Fibroblast of skin of scalp (primary cell): ENCODE results near the gene CX3CL1.

Experiments used
- DNase-seq: peaks from one replicate; pipeline ENCODE4 v3.0.0-alpha.2; 2013

CX3CL1 gene

DNA sequence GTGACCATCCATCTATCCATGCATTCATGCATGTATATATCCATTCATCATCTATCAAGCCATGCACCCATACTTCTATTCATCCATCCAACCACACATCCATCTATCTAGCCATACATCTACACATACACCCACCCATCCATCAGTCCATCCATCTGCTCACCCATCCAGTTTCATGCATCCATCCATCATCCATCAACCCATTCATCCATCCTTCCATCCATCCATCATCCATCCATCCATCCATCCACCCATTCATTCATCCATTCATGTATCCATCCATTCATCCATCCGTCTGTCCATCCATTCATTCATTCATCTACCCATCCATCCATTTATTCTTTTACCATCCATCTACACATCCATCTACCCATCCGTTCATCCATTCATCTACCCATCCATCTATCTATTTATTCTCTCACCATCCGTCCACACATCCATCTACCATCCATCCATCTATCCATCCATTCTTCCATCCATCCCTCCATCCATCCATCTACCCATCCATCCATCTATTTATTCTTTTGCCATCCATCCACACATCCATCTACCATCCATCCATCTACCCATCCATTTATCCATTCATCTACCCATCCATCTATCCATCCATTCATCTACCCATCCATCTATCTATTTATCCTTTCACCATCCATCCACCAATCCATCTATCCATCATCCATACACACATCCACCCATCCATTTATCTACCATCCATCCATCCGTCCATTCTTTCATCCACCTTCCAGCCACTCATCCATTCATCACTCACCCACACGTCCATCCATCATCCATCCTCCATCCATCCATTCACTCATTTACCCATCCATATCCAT lies 35.4 kb downstream of the CX3CL1 start:
- no peak for DNase-seq

DNA sequence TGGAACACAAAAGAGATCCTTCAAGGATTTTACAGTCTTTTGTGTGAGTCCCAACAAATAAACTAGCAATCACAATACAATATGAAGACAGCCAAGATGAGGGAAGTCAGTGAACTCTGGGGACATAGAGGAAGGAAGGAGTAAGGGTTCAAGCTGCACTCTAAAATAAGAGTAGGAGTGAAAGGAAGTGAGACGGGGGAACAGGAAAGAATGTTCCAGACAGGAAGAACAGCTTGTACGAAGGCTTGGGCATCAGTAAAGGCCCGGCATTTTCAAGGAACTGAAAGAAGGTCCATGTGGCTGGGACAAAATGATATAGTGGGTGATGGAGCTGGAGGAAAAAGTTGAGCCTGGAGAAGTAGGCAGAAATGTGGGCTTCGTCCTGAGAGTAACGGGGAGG lies 36.8 kb downstream of the CX3CL1 start:
- DNase-seq: no peak

DNA sequence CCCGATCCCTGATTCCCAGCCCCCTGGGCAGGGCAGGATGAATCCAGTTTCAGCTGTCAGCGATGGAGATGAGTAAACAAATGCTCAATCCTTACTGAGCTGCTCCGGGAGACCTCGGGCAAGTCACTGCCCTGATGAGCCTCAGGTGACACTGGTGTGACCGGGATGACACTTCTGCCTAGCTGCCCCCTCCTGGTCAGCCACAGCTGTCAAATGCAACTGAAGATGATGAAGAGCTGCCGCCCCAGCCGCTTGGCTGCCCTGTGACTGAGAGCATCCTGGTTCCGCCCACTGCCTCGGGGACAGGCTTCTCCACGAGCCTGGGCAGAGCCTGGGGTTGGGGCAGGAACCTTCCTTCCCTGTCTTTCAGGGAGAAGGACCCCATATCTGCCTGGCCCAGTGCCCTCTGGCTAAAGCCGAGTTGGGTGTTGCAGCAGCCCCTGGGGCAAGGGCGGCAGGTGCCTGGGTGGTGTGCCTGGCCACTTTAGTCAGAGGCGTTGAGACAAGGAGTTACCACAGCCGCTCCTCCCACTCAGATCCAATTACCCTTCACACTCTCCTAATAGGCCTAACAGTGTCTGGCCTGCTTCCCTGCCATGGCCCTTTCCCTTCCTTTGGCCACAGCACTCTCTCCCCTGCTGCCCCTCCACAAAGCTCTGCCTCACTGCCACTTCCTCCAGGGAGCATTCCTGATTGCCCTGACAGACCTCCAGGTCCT lies 37.7 kb downstream of the CX3CL1 start:
- no peak for DNase-seq

DNA sequence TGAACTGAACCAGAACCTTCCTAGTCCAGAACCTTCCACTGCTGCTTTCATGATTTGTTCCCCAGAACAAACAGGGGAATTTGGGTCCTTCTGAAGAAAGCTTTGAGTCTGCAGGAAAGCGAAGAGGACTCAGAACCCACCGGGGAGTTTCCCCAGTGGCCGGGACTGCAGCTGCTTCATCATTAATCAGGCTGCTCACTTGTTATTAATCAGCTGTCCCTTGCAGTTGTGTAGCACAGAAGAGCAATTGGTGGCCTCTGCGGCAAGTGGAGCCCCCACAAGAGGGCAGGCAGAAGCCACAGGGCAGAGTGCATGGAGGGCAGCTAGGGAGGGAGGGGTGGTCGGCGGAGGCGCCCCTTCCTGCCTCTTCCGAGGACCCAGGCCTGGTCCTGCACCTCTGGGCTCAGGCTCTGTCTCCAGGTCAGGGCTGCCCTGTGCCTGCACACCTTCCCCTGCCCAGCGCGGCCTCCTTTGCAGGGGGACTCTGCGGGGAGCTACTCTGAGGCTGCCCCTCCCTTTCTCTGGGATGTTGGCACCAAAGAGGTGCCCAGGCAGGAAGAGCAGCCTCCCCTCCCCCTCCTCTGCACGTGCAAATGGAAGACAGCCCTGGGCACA lies 39.2 kb downstream of the CX3CL1 start:
- DNase-seq: no peak

DNA sequence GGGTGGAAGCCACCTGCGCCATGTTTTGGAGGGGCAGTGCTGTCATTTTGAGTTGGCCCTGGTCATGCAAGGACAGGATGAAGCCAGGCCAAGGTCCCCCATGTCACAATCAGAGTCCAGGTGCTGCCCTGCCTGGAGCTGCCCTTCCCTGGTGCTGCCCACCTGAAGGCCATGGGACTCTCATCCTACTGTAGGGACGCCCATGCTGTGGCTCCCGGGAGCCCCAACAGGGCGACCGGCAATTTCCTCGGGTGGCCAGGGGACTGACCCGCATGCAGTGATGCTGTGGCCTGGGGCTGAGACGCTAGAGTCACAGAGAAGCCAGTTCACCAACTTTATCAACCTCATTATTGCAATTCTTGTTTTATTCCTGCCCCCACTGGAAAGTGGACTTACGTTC lies 40.3 kb downstream of the CX3CL1 start:
- no peak for DNase-seq

DNA sequence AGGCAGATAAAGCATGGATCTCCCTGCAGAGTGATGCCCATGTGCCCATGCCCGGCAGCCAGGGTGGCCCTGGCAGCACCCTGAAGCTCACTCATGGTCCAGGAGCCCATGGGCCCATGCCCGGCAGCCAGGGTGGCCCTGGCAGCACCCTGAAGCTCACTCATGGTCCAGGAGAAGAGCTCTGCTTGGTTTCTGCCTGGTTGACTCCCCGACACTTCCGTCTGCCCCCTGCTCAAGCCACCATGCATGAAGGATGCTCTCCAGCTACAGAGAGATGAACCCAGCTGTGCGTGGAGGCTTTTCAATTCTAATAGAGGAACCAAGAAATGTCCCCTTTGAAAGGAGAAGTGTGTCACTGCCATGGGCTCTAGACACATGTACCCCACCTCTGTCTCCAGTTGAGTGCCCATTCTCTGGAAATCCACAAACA lies 41.0 kb downstream of the CX3CL1 start:
- DNase-seq: no peak

DNA sequence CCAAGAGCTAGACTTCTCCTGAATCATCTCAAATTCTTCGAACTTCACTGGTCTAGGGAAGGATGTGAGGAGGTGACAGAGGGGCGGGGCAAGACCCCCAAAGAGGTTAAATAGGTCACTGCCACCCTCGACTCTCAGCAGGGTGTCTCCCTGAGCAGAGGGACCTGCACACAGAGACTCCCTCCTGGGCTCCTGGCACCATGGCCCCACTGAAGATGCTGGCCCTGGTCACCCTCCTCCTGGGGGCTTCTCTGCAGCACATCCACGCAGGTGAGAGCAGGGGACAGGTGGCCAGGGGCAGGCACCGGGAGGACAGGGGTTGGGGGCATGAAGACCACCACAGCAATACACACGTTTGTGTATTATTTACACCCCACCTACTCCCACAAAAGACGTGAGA lies 41.4 kb downstream of the CX3CL1 start:
- no peak for DNase-seq

DNA sequence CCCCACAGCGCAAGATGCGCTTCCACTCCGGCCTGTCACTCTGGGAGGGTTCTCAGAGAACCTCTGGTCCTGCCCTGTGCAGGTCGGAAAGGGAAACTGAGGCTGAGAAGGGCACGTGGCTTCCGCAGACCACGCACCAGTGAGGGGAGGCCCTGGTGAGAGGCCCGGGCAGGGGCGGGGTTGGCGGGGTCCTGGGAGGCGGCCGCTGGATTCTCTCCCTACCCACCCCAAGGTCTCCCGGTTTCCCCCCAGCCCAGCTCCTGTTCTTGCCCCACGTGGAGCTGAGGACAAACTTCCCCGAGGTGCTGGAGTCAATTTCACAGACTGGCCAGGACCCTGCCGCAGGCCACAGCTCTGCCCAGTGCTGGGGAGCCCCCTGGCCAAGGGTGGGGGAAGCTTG lies 43.8 kb downstream of the CX3CL1 start:
- DNase-seq: no peak

DNA sequence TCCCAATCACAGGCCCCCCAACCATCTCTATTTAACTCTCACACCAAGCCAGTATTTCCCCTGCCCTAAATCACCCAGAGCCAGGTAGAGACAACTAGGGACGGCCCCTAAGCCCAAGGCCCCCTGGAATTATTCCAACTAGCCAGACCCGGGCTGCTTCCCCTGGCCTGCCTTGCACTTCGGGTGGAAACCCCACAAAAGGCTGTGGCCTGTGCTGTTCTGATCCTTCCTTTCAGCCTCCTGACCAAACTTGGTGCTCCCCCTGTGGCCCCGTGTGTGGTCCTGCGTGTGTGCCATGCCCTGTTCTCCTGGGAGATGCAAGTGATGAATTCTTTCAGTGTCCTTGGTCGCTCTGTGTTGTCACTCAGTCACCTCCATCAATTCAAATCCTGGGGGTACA lies 47.2 kb downstream of the CX3CL1 start:
- no peak for DNase-seq

DNA sequence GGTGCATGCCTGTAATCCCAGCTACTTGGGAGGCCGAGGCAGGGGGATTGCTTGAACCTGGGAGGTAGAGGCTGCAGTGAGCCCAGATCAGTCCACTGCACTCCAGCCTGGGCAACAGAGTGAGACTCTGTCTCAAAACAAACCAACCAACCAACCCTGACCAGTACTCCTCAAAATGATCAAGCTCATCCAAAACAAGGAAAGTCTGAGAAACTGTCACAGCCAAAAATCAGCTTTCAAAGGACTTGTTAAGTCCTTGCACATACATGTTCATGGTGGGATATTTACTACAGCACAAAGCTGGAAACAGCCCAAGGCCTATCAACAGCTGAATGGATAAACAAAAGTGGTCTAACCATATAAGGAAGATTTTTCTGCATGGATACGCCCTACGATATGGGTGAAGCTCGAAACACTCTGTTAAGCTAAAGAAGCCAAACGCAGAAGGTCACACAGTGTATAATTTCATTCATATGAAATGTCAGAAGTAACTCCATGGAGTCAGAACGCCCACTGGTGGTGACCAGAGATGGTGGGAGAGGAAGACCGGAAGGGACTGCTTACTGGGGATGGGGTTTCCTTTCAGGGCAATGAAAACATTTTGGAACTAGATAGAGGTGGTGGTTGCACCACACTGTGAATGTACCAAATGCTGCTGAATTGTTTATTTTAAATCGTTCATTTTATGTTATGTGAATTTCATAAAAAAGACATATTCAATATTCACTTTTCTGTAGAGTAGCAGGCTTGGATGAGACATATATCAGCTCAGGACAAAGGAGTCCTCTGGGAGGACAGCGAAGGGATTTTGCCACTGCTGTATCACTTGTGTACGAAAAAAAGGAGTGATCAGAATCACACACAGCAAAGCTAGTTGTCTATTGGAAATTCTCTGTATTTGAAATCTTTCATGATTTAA lies 50.0 kb downstream of the CX3CL1 start:
- peak; percentile 80 for DNase-seq

DNA sequence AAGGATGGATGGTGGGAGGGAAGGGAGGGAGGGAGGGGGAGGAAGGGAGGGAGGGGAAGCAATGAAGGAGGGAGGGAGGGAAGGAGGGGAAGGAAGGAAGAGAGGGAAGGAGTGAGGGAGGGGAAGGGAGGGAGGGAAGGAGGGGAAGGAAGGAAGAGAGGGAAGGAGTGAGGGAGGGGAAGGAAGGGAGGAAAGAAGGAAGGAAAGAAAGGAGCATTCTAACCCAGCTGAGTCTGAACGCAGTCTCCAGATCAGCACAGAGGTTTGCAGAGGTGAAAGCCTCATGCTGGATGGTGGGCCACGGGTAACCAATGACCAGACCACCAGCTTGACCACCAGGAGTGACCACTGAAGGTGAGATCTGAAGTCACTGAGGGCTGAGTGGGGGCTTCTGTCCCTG lies 50.9 kb downstream of the CX3CL1 start:
- no peak for DNase-seq

DNA sequence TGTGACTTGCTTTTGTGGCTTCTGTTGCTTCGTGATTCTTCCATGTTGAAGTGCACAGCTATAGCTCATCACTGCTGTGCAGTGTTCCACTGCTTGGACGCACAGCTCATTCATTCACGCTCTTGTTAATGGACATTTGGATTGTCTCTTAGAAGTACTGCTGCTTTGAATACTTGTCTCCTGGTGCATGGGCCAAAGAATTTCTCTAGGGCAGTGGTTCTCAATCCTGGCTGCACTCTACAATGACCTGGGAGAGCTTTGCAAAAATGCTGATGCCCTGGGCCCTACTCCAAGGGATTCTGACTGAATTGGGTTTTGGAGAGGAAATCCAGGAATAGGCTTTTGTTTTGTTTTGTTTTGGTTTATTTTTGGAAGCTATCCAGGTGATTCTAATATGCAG lies 52.3 kb downstream of the CX3CL1 start:
- DNase-seq: no peak

DNA sequence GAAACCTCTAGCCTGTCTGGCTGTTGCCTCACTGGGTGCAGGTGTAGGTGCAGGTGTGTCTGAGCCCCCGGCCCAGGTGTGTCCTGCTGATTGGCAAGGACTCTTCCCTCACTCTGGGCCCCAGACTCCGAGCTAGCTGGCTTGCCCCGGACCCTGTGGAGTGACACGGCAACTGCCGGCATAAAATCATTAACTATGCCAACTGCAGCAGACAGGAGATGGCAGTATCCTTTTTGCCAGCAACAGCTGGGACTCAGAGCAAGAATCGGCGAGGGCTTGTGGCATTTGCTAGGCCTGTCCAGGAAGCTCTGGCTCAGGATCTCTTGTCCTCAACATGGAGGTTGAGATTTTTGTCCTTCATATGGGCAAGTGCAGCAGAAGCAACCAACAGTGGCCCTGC lies 54.1 kb downstream of the CX3CL1 start:
- no peak for DNase-seq

DNA sequence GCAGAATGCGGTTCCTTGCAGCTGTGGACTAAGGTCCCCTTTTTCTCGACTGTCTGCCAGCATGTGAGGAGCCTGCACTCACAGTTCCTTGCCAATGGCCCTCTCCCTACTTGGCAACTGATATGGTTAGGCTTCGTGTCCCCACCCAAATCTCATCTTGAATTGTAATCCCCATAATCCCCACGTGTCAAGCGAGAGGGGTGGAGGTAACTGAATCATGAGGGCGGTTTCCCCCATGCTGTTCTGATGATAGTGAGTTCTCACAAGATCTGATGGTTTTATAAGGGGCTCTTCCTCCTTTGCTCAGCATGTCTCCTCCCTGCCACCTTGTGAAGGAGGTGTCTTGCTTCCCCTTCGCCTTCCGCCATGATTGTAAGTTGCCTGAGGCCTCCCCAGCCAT lies 55.0 kb downstream of the CX3CL1 start:
- no peak for DNase-seq

DNA sequence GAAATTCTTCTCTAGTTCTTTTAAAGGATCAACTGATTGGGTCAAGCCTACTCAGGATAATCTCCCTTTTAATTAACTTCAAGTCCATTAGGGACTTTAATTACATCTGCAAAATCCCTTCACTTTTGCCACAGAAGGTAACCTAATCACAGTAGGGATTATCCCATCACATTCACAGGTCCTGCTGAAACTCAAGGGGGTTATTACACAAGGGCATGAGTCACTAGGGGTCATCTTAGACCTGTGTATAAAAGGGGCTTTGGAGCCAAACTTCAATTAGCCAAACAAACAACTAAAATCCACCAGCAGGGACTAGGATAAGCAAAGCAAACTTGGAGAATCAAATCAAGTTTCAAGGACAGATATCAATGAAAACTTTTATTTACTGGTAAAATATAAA lies 55.5 kb downstream of the CX3CL1 start:
- DNase-seq: no peak

DNA sequence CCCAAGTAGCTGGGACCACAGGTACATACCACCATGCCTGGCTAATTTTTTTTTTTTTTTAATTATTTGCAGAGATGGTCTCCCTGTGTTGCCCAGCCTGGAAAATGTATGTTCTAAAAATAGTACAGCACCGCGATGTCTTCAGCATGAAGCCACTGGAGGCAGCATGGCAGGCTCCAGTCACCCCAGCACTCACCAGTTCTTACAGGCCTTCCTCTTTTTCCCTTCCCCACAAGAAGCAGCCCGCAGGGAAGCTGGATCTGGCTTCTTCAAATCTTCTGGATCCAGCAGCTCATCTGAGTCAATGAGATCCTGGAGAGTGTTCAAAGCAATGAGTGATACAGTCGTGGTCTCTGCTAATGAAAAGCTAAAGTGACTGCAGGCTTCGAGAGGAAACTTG lies 58.7 kb downstream of the CX3CL1 start:
- no peak for DNase-seq

DNA sequence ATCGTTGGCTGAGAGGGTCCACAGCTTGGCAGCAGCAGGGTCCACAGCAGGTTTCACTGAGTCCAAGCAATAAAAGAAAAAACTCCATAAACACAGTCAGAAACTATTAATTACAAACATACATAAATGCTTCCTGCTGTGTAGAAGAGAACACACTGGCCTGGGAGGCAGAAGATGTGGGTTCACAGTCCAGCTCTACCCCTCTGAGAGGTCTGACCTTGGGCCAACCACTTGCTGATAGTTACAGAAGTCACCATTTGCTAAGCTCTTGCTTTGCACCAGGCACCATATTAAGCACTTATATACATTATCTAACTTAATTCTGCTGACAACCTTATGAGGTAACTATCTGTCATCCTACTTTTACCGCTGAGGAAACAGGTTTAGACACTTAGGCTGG lies 60.2 kb downstream of the CX3CL1 start:
- DNase-seq: no peak

DNA sequence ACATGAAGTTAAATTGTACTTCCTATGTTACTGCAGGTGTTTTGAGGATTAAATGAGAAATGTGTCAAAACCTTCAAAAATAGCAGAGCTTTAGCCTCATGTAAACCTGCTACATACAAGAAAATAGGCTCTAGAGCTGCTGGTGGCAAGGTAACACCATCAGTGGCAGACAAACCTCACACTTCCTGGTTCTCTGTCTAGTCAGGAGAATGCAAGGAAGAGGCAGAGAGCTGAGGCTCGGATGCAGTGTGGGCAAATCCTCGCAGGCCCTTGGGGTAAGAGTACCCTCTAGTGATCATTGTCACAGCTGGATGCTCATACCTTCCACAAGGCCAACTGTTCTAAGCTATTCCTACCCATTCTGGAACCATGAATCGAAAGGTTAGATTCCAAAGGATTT lies 60.7 kb downstream of the CX3CL1 start:
- DNase-seq: no peak

DNA sequence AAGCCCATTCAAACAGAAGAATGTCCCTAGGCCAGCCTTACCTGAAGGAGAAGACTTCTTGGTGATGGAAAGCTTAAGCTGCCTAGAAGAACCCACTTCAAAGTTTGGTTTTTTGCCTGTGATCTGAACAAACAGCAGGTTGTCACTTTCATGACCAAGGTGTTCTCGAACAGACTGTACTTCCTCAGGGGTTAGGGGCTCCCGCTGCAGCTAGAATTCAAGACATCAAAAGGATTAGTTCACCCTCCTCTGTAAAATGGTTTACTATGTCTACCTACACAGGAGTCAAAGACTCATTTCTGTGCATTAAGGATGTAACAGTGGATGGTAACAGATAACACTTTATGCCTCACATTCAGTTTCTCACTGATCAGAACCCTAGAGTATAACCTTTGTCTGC lies 61.7 kb downstream of the CX3CL1 start:
- no peak for DNase-seq
